HG03139 (cell line): Measurements from ENCODE around the gene MKLN1.

ENCODE experiments used
- ATAC-seq: cut with Tn5 transposase; IDR thresholded peaks from one replicate; pipeline ENCODE4 v1.9.1; 2021; ENCODE audit not compliant: unreplicated experiment

The MKLN1 gene

GRCh38 chr7:131540491-131541162 is 213.0 kb downstream of the MKLN1 start:
- no peak for ATAC-seq

- no peak for ATAC-seq
These were observed 215.6 kb downstream of the MKLN1 start for GRCh38 chr7:131543298-131543697.

- ATAC-seq: no peak
These were observed 216.3 kb downstream of the MKLN1 start for GRCh38 chr7:131544021-131544420.

GRCh38 chr7:131544449-131545301 is 217.0 kb downstream of the MKLN1 start:
- ATAC-seq: no peak

GRCh38 chr7:131546126-131546525 is 218.4 kb downstream of the MKLN1 start:
- ATAC-seq: no peak
